Measurements from ENCODE around the gene LILRB2.
A peak's percentile ranks its signal among the peaks of the same experiment; 100 is the strongest.
"Not testable (repeated sequence)": the region's sequence is repeated elsewhere in the genome, so short reads cannot be mapped to it uniquely, and the experiment has no call there.

LILRB2 gene

DNA sequence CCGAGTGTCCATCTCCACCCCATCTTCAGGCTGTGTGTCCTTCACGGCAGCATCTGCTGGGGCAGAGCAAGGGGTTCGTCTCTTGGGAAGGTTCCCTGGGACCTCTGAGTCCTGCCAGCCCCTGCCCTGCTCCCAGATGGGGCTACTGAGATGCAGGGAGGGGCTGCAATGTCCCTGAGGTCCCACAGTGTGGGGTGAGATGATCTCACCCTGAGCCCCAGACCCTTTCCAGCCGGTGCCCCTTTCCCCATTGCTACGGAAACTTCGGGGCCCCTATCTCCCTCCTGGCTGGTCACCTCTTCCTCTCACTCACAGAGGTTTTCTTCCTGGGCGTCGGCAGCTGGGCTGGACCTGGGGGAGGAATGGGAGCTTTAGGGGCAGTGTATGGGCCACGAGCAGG, 5.0 kb downstream of the LILRB2 start:
- DNase-seq (ENCODE audit: low read depth) = no peak
- TF ChIP-seq, protein P1, sequence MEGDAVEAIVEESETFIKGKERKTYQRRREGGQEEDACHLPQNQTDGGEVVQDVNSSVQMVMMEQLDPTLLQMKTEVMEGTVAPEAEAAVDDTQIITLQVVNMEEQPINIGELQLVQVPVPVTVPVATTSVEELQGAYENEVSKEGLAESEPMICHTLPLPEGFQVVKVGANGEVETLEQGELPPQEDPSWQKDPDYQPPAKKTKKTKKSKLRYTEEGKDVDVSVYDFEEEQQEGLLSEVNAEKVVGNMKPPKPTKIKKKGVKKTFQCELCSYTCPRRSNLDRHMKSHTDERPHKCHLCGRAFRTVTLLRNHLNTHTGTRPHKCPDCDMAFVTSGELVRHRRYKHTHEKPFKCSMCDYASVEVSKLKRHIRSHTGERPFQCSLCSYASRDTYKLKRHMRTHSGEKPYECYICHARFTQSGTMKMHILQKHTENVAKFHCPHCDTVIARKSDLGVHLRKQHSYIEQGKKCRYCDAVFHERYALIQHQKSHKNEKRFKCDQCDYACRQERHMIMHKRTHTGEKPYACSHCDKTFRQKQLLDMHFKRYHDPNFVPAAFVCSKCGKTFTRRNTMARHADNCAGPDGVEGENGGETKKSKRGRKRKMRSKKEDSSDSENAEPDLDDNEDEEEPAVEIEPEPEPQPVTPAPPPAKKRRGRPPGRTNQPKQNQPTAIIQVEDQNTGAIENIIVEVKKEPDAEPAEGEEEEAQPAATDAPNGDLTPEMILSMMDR (conservative IDR thresholded peaks at IDR 0.05; ENCODE audit: control insufficient read depth, insufficient read depth, low read depth, low read length) = no peak
- H3K4me3 ChIP-seq (ENCODE audit: control insufficient read depth, low read depth, low read length) = no peak overlapping the region

DNA sequence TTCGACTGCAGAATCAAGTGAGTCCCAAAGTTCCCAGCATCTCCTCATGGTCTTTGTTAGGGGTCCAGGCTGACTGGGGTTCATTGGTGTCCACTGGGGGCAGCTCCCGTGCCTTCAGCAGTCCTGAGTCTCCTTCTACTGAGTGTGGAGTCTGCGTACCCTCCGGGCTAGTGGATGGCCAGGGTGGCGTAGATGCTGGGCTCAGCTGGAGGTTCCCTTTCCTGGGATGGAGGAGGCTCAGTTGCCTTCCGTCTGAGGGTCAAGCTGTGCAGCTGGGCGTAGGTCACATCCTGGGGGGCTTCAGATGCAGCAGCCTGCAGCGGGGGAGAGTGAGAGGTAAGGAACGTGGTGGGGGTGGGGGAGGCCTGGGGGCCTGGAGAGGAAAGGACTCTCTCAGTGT, 6.4 kb downstream of the LILRB2 start:
- not testable (repeated sequence) for H3K4me3 ChIP-seq (ENCODE audit: control insufficient read depth, low read depth, low read length); DNase-seq (ENCODE audit: low read depth)

DNA sequence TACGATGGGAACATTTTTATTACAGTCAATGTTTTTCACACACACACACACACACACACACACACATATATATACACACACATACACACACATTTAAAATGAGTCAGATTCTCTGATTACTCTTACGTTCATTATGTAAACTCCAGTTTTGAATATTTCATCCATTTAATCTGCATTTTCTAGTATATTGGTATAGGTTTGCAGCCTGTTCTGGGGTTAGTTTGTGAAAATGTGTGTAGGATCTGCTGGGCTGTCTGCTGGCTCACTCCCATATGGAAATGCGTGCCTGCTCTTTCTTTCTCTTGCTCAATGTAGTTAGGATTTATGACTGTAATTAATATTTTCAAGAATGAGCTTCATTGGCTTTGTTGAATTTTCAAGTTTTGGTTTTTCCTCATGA, 7.1 kb downstream of the LILRB2 start:
- TF ChIP-seq, protein P1 (conservative IDR thresholded peaks at IDR 0.05; ENCODE audit: control insufficient read depth, insufficient read depth, low read depth, low read length) = no peak
- DNase-seq (ENCODE audit: low read depth) = no peak
- H3K4me3 ChIP-seq (ENCODE audit: control insufficient read depth, low read depth, low read length) = no peak overlapping the region

DNA sequence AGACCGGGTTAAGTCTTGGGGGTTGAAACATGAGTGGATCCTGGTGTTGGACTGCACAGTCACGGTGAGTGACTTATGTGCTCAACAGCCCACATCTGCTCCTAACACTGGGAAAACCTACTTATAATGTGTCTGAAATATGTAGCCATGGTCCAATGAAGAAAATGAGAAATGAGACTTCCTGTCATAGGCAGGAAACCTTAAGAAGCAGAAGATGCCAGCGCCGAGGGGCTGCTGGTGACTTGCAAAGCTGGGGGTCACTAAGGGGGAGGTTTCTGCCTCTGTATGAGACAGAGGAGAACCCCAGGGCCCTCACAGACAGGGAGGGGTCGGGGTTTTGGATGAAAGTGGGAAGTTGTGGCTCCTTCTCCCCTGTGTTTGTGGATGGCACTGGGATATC, 8.7 kb downstream of the LILRB2 start:
- DNase-seq (ENCODE audit: low read depth); H3K4me3 ChIP-seq (ENCODE audit: control insufficient read depth, low read depth, low read length): not testable (repeated sequence)

DNA sequence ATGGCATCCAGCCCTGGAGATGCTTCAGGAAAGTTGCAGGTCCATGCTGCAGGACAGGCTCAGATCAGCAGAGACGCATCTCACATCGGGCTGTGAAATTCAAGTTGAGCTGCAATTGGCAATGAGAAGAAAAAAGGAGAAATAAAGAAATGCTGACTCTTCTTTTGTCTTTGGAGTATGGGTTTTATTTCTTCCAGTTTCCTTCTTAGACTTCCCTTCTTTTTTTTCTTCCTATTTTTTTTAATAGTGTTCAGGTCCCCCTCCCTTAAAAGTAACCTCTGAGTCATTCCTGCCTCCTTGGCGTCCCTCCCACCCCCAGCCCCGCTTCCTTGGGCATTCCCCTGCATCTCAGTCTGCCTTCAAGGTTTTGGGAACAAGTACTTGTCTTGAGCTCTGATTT, 9.3 kb downstream of the LILRB2 start:
- H3K4me3 ChIP-seq (ENCODE audit: control insufficient read depth, low read depth, low read length); DNase-seq (ENCODE audit: low read depth): not testable (repeated sequence)

DNA sequence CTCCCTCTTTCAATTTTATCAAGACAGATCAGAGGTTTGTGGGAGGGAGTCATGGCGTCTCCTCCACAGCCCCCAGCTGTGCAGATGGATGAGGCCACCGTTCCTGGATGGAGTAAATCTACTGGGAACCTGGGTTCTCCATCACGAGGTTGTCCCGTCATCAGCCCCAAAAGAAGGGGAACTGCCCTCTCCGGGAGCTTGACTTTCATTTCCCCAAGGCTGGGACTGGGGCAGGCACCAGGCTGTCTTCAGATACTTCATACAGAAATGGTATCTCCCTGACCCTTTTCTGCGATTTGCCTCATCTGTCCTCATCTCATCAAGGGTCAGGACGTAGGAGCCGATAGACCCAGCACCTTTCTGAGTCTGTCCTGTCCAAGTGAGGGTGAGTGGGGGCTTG, 9.8 kb downstream of the LILRB2 start:
- no peak overlapping the region for H3K4me3 ChIP-seq (ENCODE audit: control insufficient read depth, low read depth, low read length)
- TF ChIP-seq, protein P1 (conservative IDR thresholded peaks at IDR 0.05; ENCODE audit: control insufficient read depth, insufficient read depth, low read depth, low read length) = no peak
- no peak for DNase-seq (ENCODE audit: low read depth)

- TF ChIP-seq, protein P1 (conservative IDR thresholded peaks at IDR 0.05; ENCODE audit: control insufficient read depth, insufficient read depth, low read depth, low read length) = no peak
- H3K4me3 ChIP-seq (ENCODE audit: control insufficient read depth, low read depth, low read length) = no peak overlapping the region
- DNase-seq (ENCODE audit: low read depth) = no peak
Observed at GRCh38 chr19:54268936-54269335, 12.0 kb downstream of the LILRB2 start.

DNA sequence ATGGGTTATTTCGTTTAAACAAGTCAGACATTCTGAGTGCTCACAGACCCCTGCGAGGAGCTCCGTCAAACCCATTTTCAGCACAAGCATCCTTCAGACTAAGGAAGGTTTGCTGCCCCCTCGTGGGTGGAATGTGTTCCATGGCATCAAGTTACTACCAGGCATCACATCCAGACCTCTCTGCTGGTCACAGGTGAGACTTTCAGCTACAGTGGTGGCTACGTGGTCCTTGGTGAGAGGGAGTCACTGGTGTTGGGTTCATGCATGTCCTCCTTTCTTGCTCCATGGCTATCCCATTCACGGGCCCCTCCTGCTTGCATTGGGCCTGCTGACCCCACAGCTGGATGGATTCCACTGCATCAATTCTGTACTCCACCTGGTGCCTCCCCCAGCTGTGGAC, 14.8 kb downstream of the LILRB2 start:
- TF ChIP-seq, protein P1 (conservative IDR thresholded peaks at IDR 0.05; ENCODE audit: control insufficient read depth, insufficient read depth, low read depth, low read length) = peak; percentile 76
- DNase-seq (ENCODE audit: low read depth) = peak; percentile 66
- no peak overlapping the region for H3K4me3 ChIP-seq (ENCODE audit: control insufficient read depth, low read depth, low read length)

DNA sequence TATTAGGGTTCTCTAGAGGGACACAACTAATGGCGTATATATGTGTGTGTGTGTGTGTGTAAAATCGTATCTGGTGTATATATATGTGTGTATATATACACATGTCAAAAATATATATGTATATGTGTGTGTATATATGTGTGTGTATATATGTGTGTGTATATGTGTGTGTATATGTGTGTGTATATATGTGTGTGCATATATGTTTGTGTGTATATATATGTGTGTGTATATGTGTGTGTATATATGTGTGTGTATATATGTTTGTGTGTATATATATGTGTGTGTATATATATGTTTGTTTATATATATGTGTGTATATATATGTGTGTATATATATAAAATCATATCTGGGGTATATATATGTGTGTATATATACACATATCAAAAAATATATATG, 18.4 kb downstream of the LILRB2 start:
- TF ChIP-seq, protein P1 (conservative IDR thresholded peaks at IDR 0.05; ENCODE audit: control insufficient read depth, insufficient read depth, low read depth, low read length) = no peak
- no peak for DNase-seq (ENCODE audit: low read depth)
- H3K4me3 ChIP-seq (ENCODE audit: control insufficient read depth, low read depth, low read length) = no peak overlapping the region

Data from fibroblast of mammary gland (primary cell).